PC-9 (cell line): ENCODE data around the gene GAS1.

Experiments used
- EZH2 ChIP-seq: fragments of 200-600 bp; sonication (generic); IDR thresholded peaks from 2 replicates; pipeline ENCODE4 v1.8.0; 2017; ENCODE audit warnings: antibody characterized with exemption, low read depth
- TF ChIP-seq, protein P1 (sequence below): fragments of 200-600 bp; sonication (generic); conservative IDR thresholded peaks from 2 replicates; pipeline ENCODE4 v1.6.1; 2017; ENCODE audit warnings: mixed run types, antibody characterized with exemption, mild to moderate bottlenecking, moderate library complexity

DNA sequence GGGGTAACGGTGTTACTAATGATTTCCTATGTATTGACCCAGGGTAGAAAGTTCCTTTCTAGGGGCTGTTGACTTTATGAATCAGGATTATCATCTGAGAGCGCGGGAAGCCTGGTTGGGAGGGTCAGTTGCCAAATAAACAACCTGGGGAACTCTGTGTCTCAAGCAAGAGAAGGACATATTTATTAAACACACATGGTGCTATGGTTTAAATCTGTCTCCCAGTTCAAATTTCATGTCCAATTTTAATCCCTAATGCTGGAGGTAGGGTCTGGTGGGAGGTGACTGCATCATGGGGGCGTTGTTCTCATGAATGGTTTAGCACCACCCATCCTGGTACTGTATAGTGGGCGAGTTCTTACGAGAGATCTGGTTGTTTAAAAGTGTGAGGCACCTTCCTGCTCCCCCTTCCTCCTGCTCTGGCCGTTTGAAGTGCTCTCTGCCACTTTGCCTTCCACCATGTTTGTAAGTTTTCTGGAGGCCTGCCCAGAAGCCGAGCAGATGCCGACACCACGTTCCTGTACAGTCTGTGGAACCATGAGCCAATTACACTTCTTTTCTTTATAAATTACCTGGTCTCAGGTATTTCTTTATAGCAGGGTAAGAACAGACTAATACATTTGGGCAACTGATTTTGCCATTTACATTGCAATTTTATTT, 19.7 kb upstream of the GAS1 start:
- TF ChIP-seq, protein P1, sequence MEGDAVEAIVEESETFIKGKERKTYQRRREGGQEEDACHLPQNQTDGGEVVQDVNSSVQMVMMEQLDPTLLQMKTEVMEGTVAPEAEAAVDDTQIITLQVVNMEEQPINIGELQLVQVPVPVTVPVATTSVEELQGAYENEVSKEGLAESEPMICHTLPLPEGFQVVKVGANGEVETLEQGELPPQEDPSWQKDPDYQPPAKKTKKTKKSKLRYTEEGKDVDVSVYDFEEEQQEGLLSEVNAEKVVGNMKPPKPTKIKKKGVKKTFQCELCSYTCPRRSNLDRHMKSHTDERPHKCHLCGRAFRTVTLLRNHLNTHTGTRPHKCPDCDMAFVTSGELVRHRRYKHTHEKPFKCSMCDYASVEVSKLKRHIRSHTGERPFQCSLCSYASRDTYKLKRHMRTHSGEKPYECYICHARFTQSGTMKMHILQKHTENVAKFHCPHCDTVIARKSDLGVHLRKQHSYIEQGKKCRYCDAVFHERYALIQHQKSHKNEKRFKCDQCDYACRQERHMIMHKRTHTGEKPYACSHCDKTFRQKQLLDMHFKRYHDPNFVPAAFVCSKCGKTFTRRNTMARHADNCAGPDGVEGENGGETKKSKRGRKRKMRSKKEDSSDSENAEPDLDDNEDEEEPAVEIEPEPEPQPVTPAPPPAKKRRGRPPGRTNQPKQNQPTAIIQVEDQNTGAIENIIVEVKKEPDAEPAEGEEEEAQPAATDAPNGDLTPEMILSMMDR, result no peak
- TF ChIP-seq EZH2, result no peak
